Midbrain (tissue), 1 donor: ENCODE measurements around the gene POLA1.
A peak's percentile ranks its signal among the peaks of the same experiment; 100 is the strongest.
"Not testable (repeated sequence)": the region's sequence is repeated elsewhere in the genome, so short reads cannot be mapped to it uniquely, and the experiment has no call there.

Source experiments
- DNase-seq: peaks from one replicate; lab custom pipeline; 2025; lab: John Stamatoyannopoulos, UW

POLA1 gene, protein sequence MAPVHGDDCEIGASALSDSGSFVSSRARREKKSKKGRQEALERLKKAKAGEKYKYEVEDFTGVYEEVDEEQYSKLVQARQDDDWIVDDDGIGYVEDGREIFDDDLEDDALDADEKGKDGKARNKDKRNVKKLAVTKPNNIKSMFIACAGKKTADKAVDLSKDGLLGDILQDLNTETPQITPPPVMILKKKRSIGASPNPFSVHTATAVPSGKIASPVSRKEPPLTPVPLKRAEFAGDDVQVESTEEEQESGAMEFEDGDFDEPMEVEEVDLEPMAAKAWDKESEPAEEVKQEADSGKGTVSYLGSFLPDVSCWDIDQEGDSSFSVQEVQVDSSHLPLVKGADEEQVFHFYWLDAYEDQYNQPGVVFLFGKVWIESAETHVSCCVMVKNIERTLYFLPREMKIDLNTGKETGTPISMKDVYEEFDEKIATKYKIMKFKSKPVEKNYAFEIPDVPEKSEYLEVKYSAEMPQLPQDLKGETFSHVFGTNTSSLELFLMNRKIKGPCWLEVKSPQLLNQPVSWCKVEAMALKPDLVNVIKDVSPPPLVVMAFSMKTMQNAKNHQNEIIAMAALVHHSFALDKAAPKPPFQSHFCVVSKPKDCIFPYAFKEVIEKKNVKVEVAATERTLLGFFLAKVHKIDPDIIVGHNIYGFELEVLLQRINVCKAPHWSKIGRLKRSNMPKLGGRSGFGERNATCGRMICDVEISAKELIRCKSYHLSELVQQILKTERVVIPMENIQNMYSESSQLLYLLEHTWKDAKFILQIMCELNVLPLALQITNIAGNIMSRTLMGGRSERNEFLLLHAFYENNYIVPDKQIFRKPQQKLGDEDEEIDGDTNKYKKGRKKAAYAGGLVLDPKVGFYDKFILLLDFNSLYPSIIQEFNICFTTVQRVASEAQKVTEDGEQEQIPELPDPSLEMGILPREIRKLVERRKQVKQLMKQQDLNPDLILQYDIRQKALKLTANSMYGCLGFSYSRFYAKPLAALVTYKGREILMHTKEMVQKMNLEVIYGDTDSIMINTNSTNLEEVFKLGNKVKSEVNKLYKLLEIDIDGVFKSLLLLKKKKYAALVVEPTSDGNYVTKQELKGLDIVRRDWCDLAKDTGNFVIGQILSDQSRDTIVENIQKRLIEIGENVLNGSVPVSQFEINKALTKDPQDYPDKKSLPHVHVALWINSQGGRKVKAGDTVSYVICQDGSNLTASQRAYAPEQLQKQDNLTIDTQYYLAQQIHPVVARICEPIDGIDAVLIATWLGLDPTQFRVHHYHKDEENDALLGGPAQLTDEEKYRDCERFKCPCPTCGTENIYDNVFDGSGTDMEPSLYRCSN (N-terminal part only)

DNA sequence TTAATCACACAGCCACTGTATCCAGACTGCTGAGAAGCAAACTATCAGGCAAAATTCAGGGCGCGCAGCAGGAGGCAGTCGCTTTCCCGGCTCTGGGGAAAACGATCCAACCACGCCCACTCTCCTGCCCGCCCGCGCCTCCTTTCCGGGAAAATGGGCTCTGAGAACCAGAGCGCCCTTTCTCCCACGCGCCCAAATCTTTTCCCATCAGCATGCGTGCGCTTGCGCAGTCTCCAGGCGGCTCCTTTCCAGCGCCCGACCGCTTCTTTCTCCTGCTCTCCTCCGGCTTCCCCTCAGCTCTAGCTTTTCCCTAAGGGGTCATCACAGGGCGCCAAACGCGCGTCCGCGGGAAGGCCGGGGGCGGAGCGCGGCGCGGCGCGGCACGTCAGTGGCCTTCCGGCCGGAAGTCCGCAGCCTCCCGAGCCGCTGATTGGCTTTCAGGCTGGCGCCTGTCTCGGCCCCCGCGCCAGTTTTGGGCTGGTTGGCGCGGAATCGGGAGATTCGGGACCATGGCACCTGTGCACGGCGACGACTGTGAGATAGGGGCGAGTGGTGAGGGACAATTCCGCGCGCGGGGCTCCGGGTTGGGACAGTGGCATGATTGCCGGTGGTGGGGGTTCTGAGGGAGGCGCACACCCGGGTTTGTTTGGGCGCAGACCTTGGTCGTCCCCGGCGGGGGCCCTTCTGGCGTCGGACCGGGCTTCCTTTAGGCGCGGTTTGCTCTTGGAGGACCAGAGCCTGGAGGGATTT lies at the start of gene POLA1:
TSS of gene POLA1 (plus strand) at position 466 of the 750 bp plus-strand sequence. CDS start at position 510, 44 bp downstream.
- DNase-seq, result peak; percentile 91

DNA sequence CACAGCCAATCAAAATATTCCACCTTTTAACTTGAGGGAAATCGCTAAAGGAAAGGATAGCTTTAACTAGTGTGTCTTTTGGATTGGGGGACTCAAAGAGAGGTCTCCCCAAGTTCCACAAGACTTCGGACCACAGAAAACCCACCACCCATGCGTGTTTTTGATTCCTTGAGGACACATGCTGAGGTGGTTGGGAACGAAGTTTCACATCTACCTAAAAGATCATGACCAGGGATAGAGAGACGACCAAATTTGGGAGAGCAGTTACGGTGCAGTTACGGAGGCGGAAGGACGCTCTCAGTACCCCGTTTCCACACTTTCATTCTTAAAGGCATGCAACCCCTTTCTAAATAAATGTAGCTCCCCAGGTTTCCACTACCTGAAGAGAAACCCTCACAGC lies 47.7 kb upstream of the POLA1 start:
- no peak for DNase-seq

DNA sequence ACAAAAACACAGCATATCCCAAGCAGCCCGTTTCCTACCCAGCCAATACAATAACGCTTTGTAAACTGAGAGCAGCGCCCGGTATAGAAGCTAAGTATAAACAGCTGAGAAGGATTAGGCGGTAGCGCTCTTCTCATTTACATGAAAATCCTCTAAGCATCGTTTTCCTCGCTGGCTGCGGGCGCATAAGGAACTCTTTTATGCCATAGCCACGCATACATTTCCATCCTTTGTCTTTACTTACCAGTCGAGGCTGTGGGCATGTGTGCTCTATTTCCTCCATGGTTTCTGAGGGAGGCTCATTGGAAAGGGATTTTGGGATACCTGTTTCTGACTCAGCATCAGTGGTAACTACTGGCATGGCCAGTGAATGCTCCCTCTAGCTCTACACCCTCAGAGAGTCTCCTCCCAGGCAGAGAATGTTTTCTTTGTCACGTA lies 47.0 kb upstream of the POLA1 start:
- DNase-seq, result peak; percentile 24

DNA sequence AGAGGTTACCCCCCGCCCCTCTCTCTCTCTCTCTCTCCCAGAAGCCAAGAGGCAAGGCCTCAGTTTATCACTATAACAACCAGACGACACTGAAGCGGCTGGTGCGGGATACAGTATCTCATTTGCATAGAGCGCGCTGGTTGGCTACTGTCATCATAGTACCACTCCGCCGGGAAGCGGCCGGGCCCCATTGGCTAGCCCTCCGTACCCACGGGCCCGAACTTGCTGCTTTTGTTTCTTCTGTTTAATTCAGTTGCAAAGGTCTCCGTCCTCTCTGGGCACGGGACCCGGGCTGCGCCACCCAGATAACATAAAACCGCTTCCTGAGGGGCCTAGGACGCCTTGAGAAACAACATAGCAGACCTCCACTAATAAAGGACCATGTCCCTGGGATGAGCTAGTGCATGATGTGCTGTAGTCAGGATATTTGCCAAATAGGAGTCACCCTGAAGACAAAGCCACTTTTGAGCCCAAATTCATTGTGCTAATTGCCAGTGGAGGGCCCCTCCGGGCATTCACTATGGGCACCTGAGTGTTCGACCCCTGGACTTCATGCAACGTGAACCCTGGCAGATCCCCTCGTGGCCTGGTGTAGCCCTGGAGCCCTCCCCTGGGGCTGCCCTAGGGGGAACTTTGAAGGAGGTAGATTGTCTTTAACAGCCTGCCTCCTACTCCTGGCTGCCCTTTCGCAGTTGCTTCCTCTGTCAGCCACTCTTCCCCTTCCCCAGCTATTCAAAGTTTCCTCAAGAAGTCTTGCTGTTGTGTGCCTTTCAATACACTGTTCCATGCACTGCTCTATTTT lies 46.3 kb upstream of the POLA1 start, which contains the start of gene PCYT1B:
TSS of gene PCYT1B (minus strand) at position 91 of the 802 bp plus-strand sequence. CDS start 242 bp downstream, outside the sequence.
- peak; percentile 46 for DNase-seq

DNA sequence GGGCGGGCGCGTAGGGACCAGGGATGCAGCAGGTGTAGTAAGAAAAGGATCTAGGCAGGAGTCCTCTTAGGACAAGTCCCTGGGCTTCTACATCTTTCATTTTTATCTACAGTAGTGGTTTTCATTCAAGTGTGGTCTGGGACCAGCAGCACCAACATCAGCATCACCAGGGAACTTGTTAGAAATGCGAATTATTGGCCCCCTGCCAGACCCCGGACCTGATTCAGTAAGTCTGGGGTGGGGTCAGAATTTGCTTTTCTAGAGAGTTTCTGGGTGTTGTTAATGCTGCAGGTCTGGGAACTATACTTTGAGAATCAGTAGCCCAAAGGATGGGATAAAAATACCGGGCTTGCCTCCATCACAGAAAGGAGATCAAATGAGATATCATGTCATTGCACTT lies 45.2 kb upstream of the POLA1 start:
- DNase-seq, result no peak

DNA sequence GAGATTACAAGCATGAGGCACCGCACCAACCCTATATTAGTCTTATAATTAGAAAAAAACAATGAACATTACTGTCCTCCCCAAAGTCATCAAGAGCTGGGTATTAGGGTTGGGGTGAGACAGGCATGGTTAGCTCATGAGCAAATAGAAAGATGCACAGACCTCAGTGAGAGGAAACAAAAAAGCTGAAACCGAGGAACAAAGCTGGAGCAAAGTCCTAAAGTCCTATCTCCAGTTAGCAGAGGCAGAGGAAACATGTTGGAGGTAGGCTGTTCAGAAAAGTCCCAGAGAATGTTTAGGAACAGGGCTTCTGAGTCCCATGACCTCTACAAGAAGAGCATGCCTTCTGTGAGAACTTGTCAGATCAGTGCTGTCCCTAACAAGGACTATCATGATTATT lies 41.9 kb upstream of the POLA1 start:
- no peak for DNase-seq

DNA sequence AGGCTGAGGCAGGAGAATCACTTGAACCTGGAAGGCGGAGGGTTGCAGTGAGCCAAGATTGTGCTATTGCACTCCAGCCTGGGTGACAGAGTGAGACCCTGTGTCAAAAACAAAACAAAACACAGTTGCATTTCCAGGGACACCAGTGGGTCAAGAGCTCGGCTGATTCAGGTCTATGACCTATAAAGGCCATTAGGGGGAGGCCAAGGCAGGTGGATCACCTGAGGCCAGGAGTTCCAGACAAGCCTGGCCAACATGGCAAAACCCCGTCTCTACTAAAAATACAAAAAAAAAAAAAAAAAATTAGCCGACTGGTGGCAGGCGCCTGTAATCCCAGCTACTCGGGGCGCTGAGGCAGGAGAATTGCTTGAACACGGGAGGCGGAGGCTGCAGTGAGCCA lies 38.0 kb upstream of the POLA1 start:
- not testable (repeated sequence) for DNase-seq

DNA sequence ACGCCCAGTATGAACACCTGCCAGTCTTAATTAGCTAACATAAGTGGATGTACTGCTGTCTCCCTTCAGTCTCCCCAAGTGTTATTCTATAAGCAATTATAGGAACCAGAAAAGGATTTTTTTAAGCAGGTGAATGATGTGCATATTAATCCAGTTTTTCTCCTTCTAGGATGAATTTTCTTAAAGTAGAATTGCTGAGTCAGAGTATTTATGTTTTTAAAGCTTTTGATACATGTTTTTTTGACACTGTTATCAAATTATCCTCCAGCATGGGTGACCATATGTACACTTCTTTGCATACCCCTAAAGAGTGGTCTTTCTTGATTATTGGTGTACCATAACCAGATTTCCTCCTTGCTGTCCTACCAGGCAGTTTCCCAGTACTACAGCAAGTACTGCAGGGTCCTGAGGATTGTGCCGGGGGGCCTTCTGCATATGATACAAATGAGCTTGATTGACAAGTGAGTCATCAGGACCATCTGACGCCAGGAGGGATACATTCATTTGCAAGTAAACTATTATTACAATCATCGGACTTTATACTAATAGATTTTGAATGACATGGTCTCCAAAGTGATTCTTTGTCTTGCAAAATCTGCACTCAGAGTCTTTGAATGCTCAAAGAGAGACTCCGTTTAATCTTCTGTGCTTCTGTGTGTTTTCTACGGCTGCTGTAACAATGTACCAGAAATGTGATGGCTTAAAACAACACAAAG lies 35.9 kb upstream of the POLA1 start:
- DNase-seq, result no peak

DNA sequence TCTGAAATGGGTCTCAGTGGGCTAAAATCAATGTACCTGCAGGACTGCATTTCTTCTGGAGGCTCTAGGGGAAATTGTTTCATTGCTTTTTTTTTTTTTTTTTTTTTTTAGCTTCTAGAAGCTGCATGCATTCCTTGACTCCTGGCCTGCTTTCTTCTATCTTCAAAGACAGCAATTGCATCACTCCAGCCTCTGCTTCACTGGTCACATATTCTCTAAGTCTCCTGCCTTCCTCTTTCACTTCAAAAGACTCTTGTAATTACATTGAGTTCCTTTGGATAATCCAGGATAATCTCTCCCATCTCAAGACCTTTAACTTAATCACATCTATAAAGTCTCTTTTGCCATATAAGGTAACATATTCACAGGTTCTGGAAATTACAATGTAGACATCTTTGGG lies 35.3 kb upstream of the POLA1 start:
- DNase-seq, result no peak

DNA sequence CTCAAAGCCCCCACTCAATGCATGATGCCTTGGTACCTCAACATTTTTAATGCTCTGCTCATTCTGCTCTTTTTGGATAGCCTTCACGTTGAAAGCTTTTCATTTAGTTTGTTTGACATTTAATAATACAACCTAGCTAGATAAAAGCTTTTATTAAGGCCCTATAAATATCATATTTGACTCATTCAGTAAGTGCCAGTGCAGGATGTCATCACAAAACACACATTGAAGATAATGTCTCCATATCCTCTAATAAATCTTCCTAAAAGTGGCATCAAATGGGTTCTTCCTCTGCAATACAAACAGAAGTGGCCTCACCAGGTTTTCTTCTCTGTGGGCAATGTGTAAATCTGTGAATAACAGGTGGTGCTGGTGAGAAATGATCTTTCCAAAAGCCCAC lies 34.6 kb upstream of the POLA1 start:
- no peak for DNase-seq

DNA sequence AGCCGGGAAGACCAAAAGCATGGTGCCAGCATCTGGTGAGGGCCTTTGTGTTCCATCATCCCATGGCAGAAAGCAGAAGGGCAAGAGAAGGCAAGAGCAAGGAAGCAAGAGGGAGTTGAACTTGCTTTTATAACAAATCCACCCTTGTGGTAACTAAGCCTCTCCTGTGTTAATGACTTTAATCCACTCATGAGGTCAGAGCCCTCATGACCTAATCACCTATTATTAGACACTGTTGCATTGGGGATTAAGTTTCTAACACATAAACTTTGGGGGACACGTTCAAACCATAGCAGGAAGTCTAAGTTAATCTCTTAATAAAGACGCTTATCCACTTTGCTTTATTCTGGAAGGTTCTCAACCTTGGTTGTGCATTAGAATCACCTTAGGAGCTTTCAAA lies 34.1 kb upstream of the POLA1 start:
- DNase-seq, result no peak

DNA sequence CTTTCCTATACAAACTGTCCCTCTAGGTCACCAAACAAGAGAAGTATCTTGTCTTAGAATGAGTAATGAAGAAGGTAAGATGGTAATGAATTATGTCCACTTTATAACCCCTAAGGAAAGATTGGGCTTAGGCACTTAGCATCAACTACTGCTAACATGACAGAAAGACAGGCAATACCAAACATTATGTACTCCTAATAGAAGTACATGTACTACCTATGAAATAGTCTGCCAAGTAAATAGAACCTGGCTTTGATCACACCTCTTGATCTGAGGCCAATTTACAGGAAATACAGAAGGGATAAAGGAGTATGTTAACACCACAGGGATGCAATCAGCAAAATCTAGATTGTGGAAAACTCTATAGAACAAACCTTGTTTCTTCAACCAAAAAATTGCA lies 32.4 kb upstream of the POLA1 start:
- no peak for DNase-seq

DNA sequence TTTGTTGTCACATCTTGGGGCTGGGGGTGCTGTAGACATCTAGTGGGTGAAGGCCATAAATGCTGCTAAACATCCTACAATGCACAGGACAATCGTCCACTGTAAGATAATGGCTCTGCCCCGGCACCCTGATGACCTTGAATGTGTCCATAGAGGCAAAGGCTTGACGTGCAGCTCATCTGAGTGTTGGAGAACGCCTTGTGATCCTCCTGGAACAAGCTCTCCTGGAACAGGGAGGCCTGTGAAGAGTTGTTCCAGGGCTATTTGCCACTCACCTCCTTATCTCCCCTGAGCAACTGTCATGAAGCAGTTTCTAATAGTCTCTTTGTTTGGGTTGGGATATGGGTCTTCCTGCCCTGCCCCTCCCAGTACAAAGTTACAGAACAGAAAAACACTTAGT lies 31.4 kb upstream of the POLA1 start:
- no peak for DNase-seq

DNA sequence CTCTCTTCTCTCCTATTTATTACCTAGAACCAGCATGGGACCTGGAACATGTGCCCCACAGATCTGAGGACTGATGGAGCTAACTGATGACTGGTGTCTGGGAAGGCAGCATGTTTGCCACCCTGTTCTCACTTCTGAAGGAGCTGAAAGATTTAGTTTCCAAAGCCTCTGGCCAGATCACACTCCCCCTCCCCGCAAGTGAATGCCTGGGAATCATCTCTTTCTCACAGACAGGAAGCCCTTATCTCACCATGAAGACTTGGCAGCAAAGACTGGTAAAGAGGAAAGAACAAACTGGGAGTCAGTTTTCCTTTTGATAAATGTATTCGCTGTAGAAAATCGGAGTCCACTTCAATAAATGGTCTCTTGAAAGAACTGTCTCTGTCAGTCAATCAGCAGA lies 25.6 kb upstream of the POLA1 start:
- no peak for DNase-seq

DNA sequence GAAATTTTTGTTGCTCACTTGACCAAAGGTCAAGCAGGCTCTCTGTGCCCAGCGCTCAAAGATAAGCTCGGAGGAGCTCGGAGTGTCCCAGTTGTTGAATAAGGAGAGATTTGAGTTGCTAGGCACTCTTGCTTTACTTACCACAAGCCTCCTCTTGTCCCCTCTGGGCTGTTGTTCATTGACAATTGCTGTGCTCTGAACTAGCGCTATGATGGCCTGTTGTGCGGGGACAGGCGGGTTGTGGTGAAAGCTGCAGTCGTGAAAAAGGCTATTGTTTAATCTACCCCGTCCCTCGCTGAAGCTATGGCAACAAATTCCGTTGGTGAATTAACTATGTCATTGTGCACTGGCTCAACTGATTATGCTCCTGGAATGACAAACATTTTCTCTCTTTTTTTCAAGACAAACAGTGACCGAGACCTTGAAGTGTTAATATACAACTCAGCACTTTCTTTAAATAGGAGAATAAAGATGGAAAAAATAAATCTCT lies 21.0 kb upstream of the POLA1 start:
- DNase-seq, result peak; percentile 73

DNA sequence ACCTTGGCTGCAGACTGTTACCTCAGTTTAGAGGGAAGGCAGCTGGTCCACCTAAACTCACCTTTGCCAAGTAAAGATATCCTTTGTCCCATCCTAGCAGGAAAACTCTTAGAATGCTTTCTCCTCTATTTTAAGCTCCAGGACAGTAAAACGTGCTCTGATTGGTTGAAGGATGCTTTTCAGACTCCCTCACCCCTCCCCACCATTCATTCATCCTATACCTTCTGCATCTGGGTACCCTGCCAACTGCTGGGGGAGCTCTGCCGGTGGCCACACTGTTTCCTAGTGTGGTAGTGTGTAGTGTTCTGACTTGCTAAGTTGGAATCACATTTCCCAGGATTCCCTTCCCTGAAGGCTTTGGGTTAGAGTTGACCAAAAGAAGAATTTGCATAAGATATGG lies 20.3 kb upstream of the POLA1 start:
- no peak for DNase-seq

DNA sequence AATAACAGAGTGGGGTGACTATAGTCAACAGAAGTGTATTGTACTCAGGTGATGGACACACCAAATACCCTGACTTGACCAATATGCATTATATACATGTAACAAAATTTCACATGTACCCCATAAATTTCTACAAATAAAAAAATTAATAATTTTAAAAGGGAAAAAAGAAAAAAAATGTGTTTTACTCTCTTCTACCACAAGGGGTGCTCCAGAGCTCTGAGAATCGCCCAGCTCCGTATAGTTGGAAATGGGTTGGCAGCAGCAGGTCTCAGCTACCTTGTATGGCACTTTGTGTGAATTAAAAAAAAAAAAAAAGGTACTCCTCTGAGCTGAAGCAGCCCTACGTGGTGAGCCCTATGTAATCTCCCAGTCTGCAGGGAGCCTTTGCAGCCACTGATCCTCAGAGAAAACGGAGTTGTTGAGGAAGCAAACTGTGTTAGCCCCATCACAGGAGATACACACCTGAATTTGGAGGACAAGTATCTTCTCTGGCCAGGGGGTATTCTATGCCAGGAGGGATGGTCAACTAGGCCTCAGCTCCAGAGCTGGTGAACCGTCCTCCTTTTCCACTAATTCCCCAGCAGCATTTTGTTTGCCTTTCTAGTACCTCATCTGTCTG lies 17.2 kb upstream of the POLA1 start:
- DNase-seq, result no peak

DNA sequence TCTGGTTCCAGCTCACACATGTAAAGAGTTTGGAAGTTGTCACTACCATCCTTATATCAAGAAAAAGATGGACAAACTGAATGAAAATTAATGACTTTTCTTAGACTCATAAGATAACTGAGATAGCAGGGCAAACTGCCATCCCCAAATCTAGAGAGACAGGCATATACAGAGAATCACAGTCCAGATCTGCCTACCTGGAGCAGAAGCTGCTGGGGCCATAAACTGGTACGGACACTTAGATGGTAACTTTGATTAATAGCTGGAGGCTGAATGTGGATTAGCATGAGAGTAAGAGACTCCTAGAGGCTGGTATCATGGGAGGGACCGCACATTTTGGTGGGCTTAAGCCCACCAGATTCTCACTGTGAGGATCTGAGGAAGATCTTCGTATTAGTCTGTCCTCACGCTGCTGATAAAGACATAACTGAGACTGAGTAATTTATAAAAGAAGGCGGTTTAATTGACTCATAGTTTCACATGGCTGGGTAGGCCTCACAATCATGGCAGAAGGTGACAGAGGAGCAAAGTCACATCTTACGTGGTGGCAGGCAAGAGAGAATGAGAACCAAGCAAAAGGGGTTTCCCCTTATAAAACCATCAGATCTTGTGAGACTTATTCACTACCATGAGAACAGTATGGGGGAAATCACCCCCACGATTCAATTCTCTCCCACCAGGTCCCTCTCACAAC lies 10.8 kb upstream of the POLA1 start:
- DNase-seq, result no peak
